HG03520 (cell line): ENCODE measurements around the gene UNC80.

Source experiments
- ATAC-seq: cut with Tn5 transposase; IDR thresholded peaks from one replicate; pipeline ENCODE4 v1.9.1; 2021; ENCODE audit warnings: mild to moderate bottlenecking, moderate library complexity; ENCODE audit not compliant: unreplicated experiment

Gene UNC80

GRCh38 chr2:210009126-210009525, 237.5 kb downstream of the UNC80 start:
- ATAC-seq: no peak

GRCh38 chr2:210009896-210010295, 238.3 kb downstream of the UNC80 start:
- no peak for ATAC-seq

GRCh38 chr2:210020138-210020537, 248.5 kb downstream of the UNC80 start:
- ATAC-seq: no peak

GRCh38 chr2:210022824-210023223, 251.2 kb downstream of the UNC80 start:
- no peak for ATAC-seq

- ATAC-seq: no peak
Measured at GRCh38 chr2:210027608-210028007, 256.0 kb downstream of the UNC80 start.

GRCh38 chr2:210028178-210028577, 256.5 kb downstream of the UNC80 start:
- no peak for ATAC-seq

- no peak for ATAC-seq
Measured at GRCh38 chr2:210034087-210034683, 262.6 kb downstream of the UNC80 start.

GRCh38 chr2:210035679-210036078, 264.0 kb downstream of the UNC80 start:
- no peak for ATAC-seq

GRCh38 chr2:210038078-210038477, 266.4 kb downstream of the UNC80 start:
- ATAC-seq: no peak

- ATAC-seq: no peak
Measured at GRCh38 chr2:210046851-210047500, 275.3 kb downstream of the UNC80 start.
